PC-9 (cell line): ENCODE data around the gene OPN3. TPM values are rescaled to one million over a fixed set of nuclear protein-coding genes. Genes with fewer than 3 reads are reported as not detected.

Source experiments
- BruUV-seq: library from RNA; stranded (reverse); fragments of 400-500 nt; replicated peaks from 2 replicates; lab custom pipeline; 2021; lab: Mats Ljungman, UMichigan
- CTCF ChIA-PET: fragments of 300-600 bp; sonication (Branson Sonifier 250); formaldehyde crosslinking; loops from one replicate; lab custom pipeline; 2022; ENCODE audit warnings: antibody characterized with exemption; lab: Charles Lee
- POLR2A ChIA-PET: fragments of 300-600 bp; sonication (Branson Sonifier 250); formaldehyde crosslinking; loops from one replicate; lab custom pipeline; 2022; ENCODE audit warnings: antibody characterized with exemption; ENCODE audit not compliant: unreplicated experiment; lab: Charles Lee
- DNase-seq, 2 experiments: peaks; one replicate each; pipeline versions ENCODE4 v3.0.0 to v3.0.0-alpha.2; 2015 to 2022; ENCODE audit warnings: mixed read lengths in 1 of 2
- H2AFZ ChIP-seq: fragments of 200-600 bp; sonication (generic); 2 replicates; pipeline ENCODE4 v1.8.1; 2017; ENCODE audit warnings: antibody characterized with exemption
- H3F3A ChIP-seq: fragments of 200-600 bp; sonication (generic); 2 replicates; pipeline ENCODE4 v1.8.1; 2017; ENCODE audit warnings: antibody characterized with exemption, mild to moderate bottlenecking, low read depth; ENCODE audit not compliant: insufficient read depth
- H3K27ac ChIP-seq: fragments of 200-600 bp; sonication (generic); 2 replicates; pipeline ENCODE4 v1.6.1; 2016; ENCODE audit warnings: mixed run types
- H3K27me3 ChIP-seq: fragments of 200-600 bp; sonication (generic); 2 replicates; pipeline ENCODE4 v1.6.1; 2016; ENCODE audit warnings: low read depth, mixed run types; ENCODE audit not compliant: insufficient read depth
- H3K36me3 ChIP-seq: fragments of 200-600 bp; sonication (generic); 2 replicates; pipeline ENCODE4 v1.6.1; 2016; ENCODE audit warnings: low read depth, mixed run types
- H3K4me1 ChIP-seq: fragments of 200-600 bp; sonication (generic); replicated peaks from 2 replicates; pipeline ENCODE4 v1.6.1; 2016; ENCODE audit warnings: mixed run types; ENCODE audit not compliant: insufficient read depth
- H3K4me2 ChIP-seq: fragments of 200-600 bp; sonication (generic); 2 replicates; pipeline ENCODE4 v1.6.1; 2017; ENCODE audit warnings: mixed run types
- H3K4me3 ChIP-seq: fragments of 200-600 bp; sonication (generic); 2 replicates; pipeline ENCODE4 v1.6.1; 2016; ENCODE audit warnings: mixed run types
- H3K79me2 ChIP-seq: fragments of 200-600 bp; sonication (generic); 2 replicates; pipeline ENCODE4 v1.6.1; 2017; ENCODE audit warnings: low read depth, mixed run types
- H3K9me2 ChIP-seq: fragments of 200-600 bp; sonication (generic); 2 replicates; pipeline ENCODE4 v1.8.1; 2017; ENCODE audit warnings: mild to moderate bottlenecking; ENCODE audit not compliant: insufficient read depth
- H3K9me3 ChIP-seq: fragments of 200-600 bp; sonication (generic); 2 replicates; pipeline ENCODE4 v1.8.1; 2016; ENCODE audit warnings: low read depth; ENCODE audit not compliant: insufficient read depth
- H4K20me1 ChIP-seq: fragments of 200-600 bp; sonication (generic); 2 replicates; pipeline ENCODE4 v1.8.1; 2017; ENCODE audit not compliant: insufficient read depth
- EZH2 ChIP-seq: fragments of 200-600 bp; sonication (generic); IDR thresholded peaks from 2 replicates; pipeline ENCODE4 v1.8.0; 2017; ENCODE audit warnings: antibody characterized with exemption, low read depth
- intact Hi-C: fragments of 100-400 bp; cut with micrococcal nuclease; formaldehyde crosslinking; loops from one replicate; pipeline ENCODE4 v1.10.0; 2022; ENCODE audit not compliant: unreplicated experiment
- total RNA-seq: library from RNA; stranded (reverse); gene quantifications from 2 replicates; pipeline ENCODE4 v1.2.3, GENCODE V29; 2021
- TF ChIP-seq, protein P1 (sequence below): fragments of 200-600 bp; sonication (generic); conservative IDR thresholded peaks from 2 replicates; pipeline ENCODE4 v1.6.1; 2017; ENCODE audit warnings: mixed run types, antibody characterized with exemption, mild to moderate bottlenecking, moderate library complexity

OPN3 gene
- total RNA-seq, 1 experiment from 2014 or later, result 62.7 TPM

DNA sequence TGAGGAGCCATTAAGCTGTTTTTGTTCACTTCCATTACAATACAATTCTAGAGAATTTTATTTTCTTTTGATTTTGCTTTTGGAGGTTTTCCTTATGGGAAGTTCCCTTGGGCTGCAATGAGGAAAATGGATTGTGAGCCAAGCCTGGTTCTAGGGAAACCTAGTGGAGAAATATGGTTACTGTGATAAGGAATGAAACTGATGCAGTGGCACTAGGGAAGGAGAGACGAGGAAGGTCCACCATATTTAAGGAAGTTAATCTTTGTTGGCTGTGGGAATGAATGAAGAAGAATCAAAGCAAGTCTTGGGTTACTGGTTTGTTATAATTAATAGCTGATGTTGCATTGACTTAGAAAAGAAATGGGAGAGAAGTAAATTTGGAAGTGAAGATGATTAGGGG is 28.4 kb downstream of the OPN3 start:
- no peak for DNase-seq
- peaks cover 58% of the 10 kb centered on the region for H3K4me1 ChIP-seq
- no TSS peak for BruUV-seq

DNA sequence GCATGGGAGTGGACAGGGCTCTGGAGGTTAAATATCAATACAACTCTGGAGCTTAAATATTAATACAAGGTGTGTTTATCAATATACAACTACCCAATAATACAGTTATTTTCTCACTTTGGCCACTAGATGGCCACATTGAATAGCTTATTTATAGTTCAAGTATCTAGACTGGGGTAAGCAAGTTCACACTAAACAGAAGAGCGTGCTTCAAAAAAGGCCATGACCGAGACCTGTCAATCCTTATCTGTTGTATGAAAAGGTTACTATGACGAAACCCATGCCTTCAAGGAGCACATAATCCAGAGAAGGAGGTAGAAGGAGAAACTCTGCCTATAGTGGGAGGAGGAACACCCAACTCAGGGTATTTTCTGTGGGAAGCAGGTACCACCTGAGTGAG is 29.1 kb downstream of the OPN3 start:
- Histone ChIP-seq H3K9me3 (no peaks in the 10 kb centered on the region), H3K9me2 (no peaks in the 10 kb centered on the region), H2AFZ (no peak overlapping the region), H3K4me3 (no peak overlapping the region), H3K27me3 (no peaks in the 10 kb centered on the region), H3F3A (no peaks in the 10 kb centered on the region), H3K4me2 (0 out of 2 replicates have a peak overlapping the region, but pooled peaks have one; percentile 14), H3K27ac (peak overlapping the region; percentile 77; the same call in 1 of the 2 replicates), H4K20me1 (no peaks in the 10 kb centered on the region), H3K36me3 (no peaks in the 10 kb centered on the region), H3K4me1 (peaks cover 55% of the 10 kb centered on the region), H3K79me2 (no peaks in the 10 kb centered on the region)
- intact Hi-C loops, result loop anchor here (1.0 to 5.0 kb wide), 6 partner anchors 80 to 406 kb away; partner anchors contain the start of genes FH and MAP1LC3C
- ChIA-PET POLR2A (interaction anchor here (0.5 to 1.9 kb wide), 4 partner anchors 12 to 95 kb away, joined by 3 to 23 read pairs (median 10); partner anchors contain the start of genes CHML and OPN3), CTCF (interaction anchor here (0.5 to 2.0 kb wide), 8 partner anchors 20 to 406 kb away, joined by 3 to 8 read pairs (median 4); no protein-coding TSS in a partner anchor)
- DNase-seq, result peak; percentile 10 to 84
- no TSS peak for BruUV-seq
- TF ChIP-seq, protein P1, sequence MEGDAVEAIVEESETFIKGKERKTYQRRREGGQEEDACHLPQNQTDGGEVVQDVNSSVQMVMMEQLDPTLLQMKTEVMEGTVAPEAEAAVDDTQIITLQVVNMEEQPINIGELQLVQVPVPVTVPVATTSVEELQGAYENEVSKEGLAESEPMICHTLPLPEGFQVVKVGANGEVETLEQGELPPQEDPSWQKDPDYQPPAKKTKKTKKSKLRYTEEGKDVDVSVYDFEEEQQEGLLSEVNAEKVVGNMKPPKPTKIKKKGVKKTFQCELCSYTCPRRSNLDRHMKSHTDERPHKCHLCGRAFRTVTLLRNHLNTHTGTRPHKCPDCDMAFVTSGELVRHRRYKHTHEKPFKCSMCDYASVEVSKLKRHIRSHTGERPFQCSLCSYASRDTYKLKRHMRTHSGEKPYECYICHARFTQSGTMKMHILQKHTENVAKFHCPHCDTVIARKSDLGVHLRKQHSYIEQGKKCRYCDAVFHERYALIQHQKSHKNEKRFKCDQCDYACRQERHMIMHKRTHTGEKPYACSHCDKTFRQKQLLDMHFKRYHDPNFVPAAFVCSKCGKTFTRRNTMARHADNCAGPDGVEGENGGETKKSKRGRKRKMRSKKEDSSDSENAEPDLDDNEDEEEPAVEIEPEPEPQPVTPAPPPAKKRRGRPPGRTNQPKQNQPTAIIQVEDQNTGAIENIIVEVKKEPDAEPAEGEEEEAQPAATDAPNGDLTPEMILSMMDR, result peak; percentile 92
- no peak for TF ChIP-seq EZH2

More for the DNA sequence above, 28.4 kb downstream of the OPN3 start:
- ChIA-PET CTCF (interaction anchor here (0.6 to 2.0 kb wide), 5 partner anchors 15 to 405 kb away, joined by 4 to 8 read pairs (median 5); no protein-coding TSS in a partner anchor), POLR2A (interaction anchor here (0.6 kb wide), 1 partner anchor 249 kb away, joined by 8 read pairs; no protein-coding TSS in a partner anchor)
- Histone ChIP-seq H3K79me2 (no peaks in the 10 kb centered on the region), H3K9me2 (no peaks in the 10 kb centered on the region), H3K36me3 (no peaks in the 10 kb centered on the region), H3K4me2 (0 out of 2 replicates have a peak overlapping the region, but pooled peaks have one; percentile 46), H2AFZ (no peak overlapping the region), H3K27me3 (no peaks in the 10 kb centered on the region), H4K20me1 (no peaks in the 10 kb centered on the region), H3K9me3 (no peaks in the 10 kb centered on the region), H3F3A (no peaks in the 10 kb centered on the region), H3K4me3 (no peak overlapping the region), H3K27ac (peak overlapping the region; percentile 77)
- TF ChIP-seq, protein P1, result no peak
- no peak for TF ChIP-seq EZH2
- intact Hi-C loops, result loop anchor here (1.0 to 5.0 kb wide), 6 partner anchors 80 to 405 kb away; partner anchors contain the start of genes FH and MAP1LC3C

DNA sequence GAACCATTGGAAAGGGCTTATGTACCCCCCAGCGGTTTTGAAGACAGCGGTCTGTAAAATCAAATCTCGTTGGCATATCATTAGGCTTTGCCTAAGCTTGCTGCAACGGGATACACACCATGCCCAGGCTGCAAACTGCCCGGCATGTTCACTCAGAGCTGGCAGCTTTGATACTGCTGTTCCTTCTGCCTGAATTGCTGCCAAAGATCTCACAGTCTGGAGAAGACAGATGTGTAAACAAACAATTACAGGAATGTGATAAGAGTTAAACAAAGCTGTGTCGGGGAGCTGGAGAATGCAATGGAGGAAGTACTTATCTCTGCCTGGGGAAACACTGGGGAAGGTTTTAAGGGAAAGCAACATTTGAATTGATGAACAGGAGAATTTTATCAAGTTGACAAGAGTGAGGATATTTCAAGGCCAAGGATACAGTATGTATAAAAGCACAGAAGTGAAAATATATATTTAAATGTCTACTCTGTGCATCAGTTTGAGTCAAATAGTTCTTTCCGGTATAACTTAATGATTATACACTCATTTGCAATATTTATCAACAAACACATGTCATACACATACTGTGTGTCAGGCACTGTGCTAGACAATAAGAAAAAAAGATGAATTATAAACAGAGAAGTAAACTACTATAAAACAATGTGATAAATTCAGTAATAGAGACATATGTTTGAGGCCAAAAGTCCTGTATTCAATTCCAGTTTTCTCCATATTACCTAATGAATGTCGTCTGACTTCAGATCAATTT is 29.9 kb downstream of the OPN3 start:
- BruUV-seq, result no TSS peak
- intact Hi-C loops, result loop anchor here (1.0 to 5.0 kb wide), 5 partner anchors 19 to 407 kb away; partner anchors contain the start of genes FH and MAP1LC3C
- CTCF ChIA-PET, result interaction anchor here (0.5 to 2.0 kb wide), 8 partner anchors 19 to 934 kb away, joined by 3 to 8 read pairs (median 4); no protein-coding TSS in a partner anchor
- Histone ChIP-seq H3K27me3 (no peaks in the 10 kb centered on the region), H3K4me3 (no peak overlapping the region), H3K27ac (no peak overlapping the region), H4K20me1 (no peaks in the 10 kb centered on the region), H3K4me1 (peaks cover 50% of the 10 kb centered on the region), H3K9me2 (no peaks in the 10 kb centered on the region), H3F3A (no peaks in the 10 kb centered on the region), H3K4me2 (0 out of 2 replicates have a peak overlapping the region, but pooled peaks have one; percentile 1), H3K79me2 (no peaks in the 10 kb centered on the region), H3K9me3 (no peaks in the 10 kb centered on the region; the same call in 1 of the 2 replicates), H2AFZ (no peak overlapping the region), H3K36me3 (no peaks in the 10 kb centered on the region)
- POLR2A ChIA-PET, result interaction anchor here (0.5 to 1.9 kb wide), 4 partner anchors 31 to 1991 kb away, joined by 4 to 23 read pairs (median 6); partner anchors contain the start of genes CHML and OPN3
- TF ChIP-seq, protein P1, result no peak
- TF ChIP-seq EZH2, result no peak
- peak; percentile 42 to 72 for DNase-seq
